Measurements from ENCODE around the gene CENPP.

Gene CENPP

DNA sequence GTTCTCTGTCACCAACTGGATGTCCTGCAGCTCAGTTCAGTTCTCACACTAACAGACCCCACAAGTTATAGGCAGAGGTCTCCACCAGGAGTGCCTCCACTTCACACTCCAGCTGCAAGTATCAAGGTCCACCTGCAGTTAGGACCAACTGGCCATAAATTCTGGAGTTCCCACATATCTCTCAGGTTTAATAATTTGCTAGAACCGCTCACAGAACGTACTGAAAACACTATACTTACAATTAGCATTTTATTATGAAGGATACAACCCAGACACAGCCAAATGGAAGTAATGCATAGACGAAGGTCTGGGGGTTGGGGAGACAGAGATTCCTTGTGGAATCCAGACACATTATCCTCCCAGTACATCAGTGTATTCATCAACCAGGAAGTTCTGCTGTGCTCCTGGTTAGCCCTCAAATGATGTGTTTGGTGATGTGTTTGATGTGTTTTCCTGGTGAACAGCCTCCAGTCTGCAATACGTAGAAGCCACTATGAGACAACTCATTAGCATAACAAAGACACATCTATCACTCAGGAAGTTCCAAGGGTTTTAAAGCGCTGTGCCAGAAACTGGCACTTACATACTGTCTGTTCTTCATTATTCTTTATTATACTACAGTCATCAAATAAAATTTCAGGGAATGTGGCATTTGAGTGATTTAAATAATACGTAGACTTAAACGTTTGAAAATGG, 53.3 kb downstream of the CENPP start:
- TF ChIP-seq, protein P1, sequence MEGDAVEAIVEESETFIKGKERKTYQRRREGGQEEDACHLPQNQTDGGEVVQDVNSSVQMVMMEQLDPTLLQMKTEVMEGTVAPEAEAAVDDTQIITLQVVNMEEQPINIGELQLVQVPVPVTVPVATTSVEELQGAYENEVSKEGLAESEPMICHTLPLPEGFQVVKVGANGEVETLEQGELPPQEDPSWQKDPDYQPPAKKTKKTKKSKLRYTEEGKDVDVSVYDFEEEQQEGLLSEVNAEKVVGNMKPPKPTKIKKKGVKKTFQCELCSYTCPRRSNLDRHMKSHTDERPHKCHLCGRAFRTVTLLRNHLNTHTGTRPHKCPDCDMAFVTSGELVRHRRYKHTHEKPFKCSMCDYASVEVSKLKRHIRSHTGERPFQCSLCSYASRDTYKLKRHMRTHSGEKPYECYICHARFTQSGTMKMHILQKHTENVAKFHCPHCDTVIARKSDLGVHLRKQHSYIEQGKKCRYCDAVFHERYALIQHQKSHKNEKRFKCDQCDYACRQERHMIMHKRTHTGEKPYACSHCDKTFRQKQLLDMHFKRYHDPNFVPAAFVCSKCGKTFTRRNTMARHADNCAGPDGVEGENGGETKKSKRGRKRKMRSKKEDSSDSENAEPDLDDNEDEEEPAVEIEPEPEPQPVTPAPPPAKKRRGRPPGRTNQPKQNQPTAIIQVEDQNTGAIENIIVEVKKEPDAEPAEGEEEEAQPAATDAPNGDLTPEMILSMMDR (IDR thresholded peaks at IDR 0.05) = no peak
- Histone ChIP-seq H3K27ac (no peak overlapping the region), H3K27me3 (no peaks in the 10 kb centered on the region), H3K4me1 (ENCODE audit: control insufficient read depth in 1 of 2, insufficient read depth in 1 of 2, low read depth in 1 of 2, low read length in 1 of 2) (no peaks in the 10 kb centered on the region), H3K4me3 (ENCODE audit: low read depth in 1 of 2, low read length in 1 of 2) (no peak overlapping the region), H3K9me3 (no peaks in the 10 kb centered on the region), H3K36me3 (no peaks in the 10 kb centered on the region)

- Histone ChIP-seq H3K4me1 (ENCODE audit: control insufficient read depth in 1 of 2, insufficient read depth in 1 of 2, low read depth in 1 of 2, low read length in 1 of 2) (no peaks in the 10 kb centered on the region), H3K4me3 (ENCODE audit: low read depth in 1 of 2, low read length in 1 of 2) (no peak overlapping the region), H3K9me3 (no peaks in the 10 kb centered on the region), H3K27ac (no peak overlapping the region), H3K27me3 (no peaks in the 10 kb centered on the region), H3K36me3 (no peaks in the 10 kb centered on the region)
- TF ChIP-seq, protein P1 (IDR thresholded peaks at IDR 0.05) = no peak
Measured at GRCh38 chr9:92380603-92381002, 54.9 kb downstream of the CENPP start.

GRCh38 chr9:92381775-92382174, 56.0 kb downstream of the CENPP start:
- Histone ChIP-seq H3K36me3 (no peaks in the 10 kb centered on the region), H3K27me3 (no peaks in the 10 kb centered on the region), H3K27ac (no peak overlapping the region), H3K4me1 (ENCODE audit: control insufficient read depth in 1 of 2, insufficient read depth in 1 of 2, low read depth in 1 of 2, low read length in 1 of 2) (no peaks in the 10 kb centered on the region), H3K9me3 (no peaks in the 10 kb centered on the region), H3K4me3 (ENCODE audit: low read depth in 1 of 2, low read length in 1 of 2) (no peak overlapping the region)
- TF ChIP-seq, protein P1 (IDR thresholded peaks at IDR 0.05) = no peak

- Histone ChIP-seq H3K27ac (no peak overlapping the region), H3K9me3 (no peaks in the 10 kb centered on the region)
- TF ChIP-seq, protein P1 (IDR thresholded peaks at IDR 0.05) = no peak
Measured at GRCh38 chr9:92384375-92384774, 58.6 kb downstream of the CENPP start.

DNA sequence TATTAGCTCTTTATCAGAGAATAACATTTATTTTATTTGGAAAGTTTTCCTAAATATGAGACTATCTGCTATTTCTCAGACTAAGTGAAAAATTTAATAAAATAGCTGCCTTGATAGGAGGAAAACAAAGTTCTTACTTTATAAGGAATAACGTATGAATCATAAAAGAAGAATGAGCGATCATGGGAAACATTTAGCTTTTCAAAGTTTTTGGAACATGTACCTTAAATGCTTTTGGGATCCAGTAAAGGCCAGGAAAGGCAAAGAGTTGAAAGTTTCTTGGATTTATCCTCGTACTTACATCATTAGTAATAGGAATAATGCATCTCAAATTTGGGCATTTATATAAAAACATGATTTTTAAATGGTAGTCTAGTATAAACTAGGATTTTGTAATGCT, 59.2 kb downstream of the CENPP start:
- Histone ChIP-seq H3K9me3 (no peaks in the 10 kb centered on the region), H3K4me1 (ENCODE audit: control insufficient read depth in 1 of 2, insufficient read depth in 1 of 2, low read depth in 1 of 2, low read length in 1 of 2) (no peaks in the 10 kb centered on the region), H3K27me3 (no peaks in the 10 kb centered on the region), H3K27ac (no peak overlapping the region), H3K4me3 (ENCODE audit: low read depth in 1 of 2, low read length in 1 of 2) (no peak overlapping the region), H3K36me3 (no peaks in the 10 kb centered on the region)
- TF ChIP-seq, protein P1 (IDR thresholded peaks at IDR 0.05) = no peak

More at GRCh38 chr9:92384375-92384774, 58.6 kb downstream of the CENPP start:
- Histone ChIP-seq H3K4me3 (ENCODE audit: low read depth in 1 of 2, low read length in 1 of 2) (no peak overlapping the region), H3K27me3 (no peaks in the 10 kb centered on the region), H3K4me1 (ENCODE audit: control insufficient read depth in 1 of 2, insufficient read depth in 1 of 2, low read depth in 1 of 2, low read length in 1 of 2) (no peaks in the 10 kb centered on the region), H3K36me3 (no peaks in the 10 kb centered on the region)
